HEK293T (cell line): Measurements from ENCODE around the gene SLITRK3.

Source experiments
- CTCF ChIA-PET: fragments of 350-600 bp; formaldehyde crosslinking; extraction: SDS; loops from one replicate; lab custom pipeline; 2021; ENCODE audit warnings: antibody characterized with exemption, inconsistent platforms; lab: Yijun Ruan, JAX
- POLR2A ChIA-PET: fragments of 350-600 bp; formaldehyde crosslinking; extraction: SDS; loops from one replicate; lab custom pipeline; 2020; ENCODE audit warnings: antibody characterized with exemption, inconsistent platforms; lab: Yijun Ruan, JAX
- DNase-seq: peaks from one replicate; pipeline ENCODE4 v3.0.0; 2012; ENCODE audit warnings: mixed read lengths; ENCODE audit errors: extremely low spot score
- ARNT ChIP-seq: fragments of 450-650 bp; IDR thresholded peaks from 2 replicates; pipeline ENCODE4 v1.6.1; 2017; ENCODE audit warnings: mild to moderate bottlenecking
- BHLHE40 ChIP-seq: fragments of 450-650 bp; IDR thresholded peaks from 2 replicates; pipeline ENCODE4 v1.6.1; 2016; ENCODE audit warnings: mild to moderate bottlenecking, moderate library complexity, borderline replicate concordance
- CTBP1 ChIP-seq: fragments of 450-650 bp; IDR thresholded peaks from 2 replicates; pipeline ENCODE4 v1.6.1; 2016; ENCODE audit warnings: borderline replicate concordance
- ELF4 ChIP-seq: fragments of 450-650 bp; IDR thresholded peaks from 2 replicates; pipeline ENCODE4 v1.6.1; 2017; ENCODE audit warnings: antibody characterized with exemption
- FOXA1 ChIP-seq: fragments of 450-650 bp; IDR thresholded peaks from 2 replicates; pipeline ENCODE4 v1.6.1; 2016; ENCODE audit warnings: mild to moderate bottlenecking
- FOXK2 ChIP-seq: fragments of 450-650 bp; IDR thresholded peaks from 2 replicates; pipeline ENCODE4 v1.6.1; 2016; ENCODE audit warnings: mild to moderate bottlenecking
- FOXM1 ChIP-seq: fragments of 450-650 bp; IDR thresholded peaks from 2 replicates; pipeline ENCODE4 v1.6.1; 2017; ENCODE audit warnings: mild to moderate bottlenecking, borderline replicate concordance
- HDGF ChIP-seq: fragments of 450-650 bp; IDR thresholded peaks from 2 replicates; pipeline ENCODE4 v1.6.1; 2017; ENCODE audit warnings: antibody characterized with exemption, borderline replicate concordance
- L3MBTL2 ChIP-seq: fragments of 450-650 bp; conservative IDR thresholded peaks from 2 replicates; pipeline ENCODE4 v1.6.1; 2016; ENCODE audit warnings: mild to moderate bottlenecking
- LEF1 ChIP-seq: fragments of 450-650 bp; IDR thresholded peaks from 2 replicates; pipeline ENCODE4 v1.6.1; 2017; ENCODE audit warnings: mild to moderate bottlenecking, borderline replicate concordance
- NFRKB ChIP-seq: fragments of 450-650 bp; IDR thresholded peaks from 2 replicates; pipeline ENCODE4 v1.6.1; 2016; ENCODE audit warnings: mild to moderate bottlenecking, moderate library complexity
- PKNOX1 ChIP-seq: fragments of 450-650 bp; IDR thresholded peaks from 2 replicates; pipeline ENCODE4 v1.6.1; 2016
- SP1 ChIP-seq: fragments of 450-650 bp; IDR thresholded peaks from 2 replicates; pipeline ENCODE4 v1.6.1; 2017
- SUZ12 ChIP-seq: fragments of 450-650 bp; IDR thresholded peaks from 2 replicates; pipeline ENCODE4 v1.6.1; 2016; ENCODE audit warnings: mild to moderate bottlenecking
- TARDBP ChIP-seq: fragments of 450-650 bp; IDR thresholded peaks from 2 replicates; pipeline ENCODE4 v1.6.1; 2016
- ZNF384 ChIP-seq: fragments of 450-650 bp; IDR thresholded peaks from 2 replicates; pipeline ENCODE4 v1.6.1; 2016

SLITRK3 gene

DNA sequence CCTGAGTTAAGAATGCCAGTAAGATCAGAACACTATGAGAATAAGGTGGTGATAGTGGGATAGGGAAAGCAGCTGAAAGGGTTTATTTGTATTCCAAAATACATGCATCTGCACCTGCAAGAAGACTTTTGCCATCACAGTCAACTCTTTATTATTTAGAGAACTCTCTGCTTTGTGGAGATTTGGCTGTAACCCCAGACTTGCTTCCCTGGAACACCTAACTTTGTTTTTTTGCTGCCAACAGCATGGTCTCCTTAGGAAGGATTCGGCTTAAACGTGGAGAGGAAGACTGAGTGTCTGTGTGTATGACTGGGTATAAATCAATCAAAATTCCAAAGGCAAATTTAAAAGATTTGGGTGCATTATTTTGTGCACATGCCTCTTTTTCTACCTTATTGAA is 21.6 kb upstream of the SLITRK3 start:
- ChIA-PET POLR2A (no interaction called here), CTCF (no interaction called here)
- no peak for DNase-seq

DNA sequence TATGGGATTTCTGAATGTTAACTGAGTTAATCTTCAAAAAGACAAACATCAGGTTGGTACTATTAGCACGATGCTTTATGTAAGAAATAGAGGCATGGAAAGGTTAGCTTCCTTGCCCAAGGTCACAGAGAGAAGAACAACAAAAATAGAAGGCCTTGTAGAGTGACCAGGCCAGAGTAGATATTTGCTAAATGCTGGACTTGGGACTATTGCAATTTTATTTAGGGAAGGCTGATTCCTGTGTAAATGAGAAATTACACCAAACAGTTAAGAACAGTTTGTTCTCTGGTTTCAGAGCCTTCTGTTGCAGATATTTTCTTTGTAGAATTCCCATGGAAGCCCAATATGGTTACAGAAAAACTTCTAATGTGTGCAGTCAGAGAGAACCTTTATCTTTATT is 16.4 kb upstream of the SLITRK3 start:
- TF ChIP-seq FOXK2: no peak
- TF ChIP-seq ZNF384: no peak
- no peak for TF ChIP-seq BHLHE40
- TF ChIP-seq LEF1: no peak
- no peak for TF ChIP-seq SUZ12
- TF ChIP-seq HDGF: no peak
- TF ChIP-seq FOXA1: no peak
- no peak for TF ChIP-seq ARNT
- TF ChIP-seq PKNOX1: no peak
- no peak for TF ChIP-seq ELF4
- TF ChIP-seq FOXM1: no peak
- no peak for TF ChIP-seq NFRKB
- TF ChIP-seq SP1: no peak
- TF ChIP-seq TARDBP: no peak
- TF ChIP-seq L3MBTL2: no peak
- no peak for TF ChIP-seq CTBP1

More for the DNA sequence above, 21.6 kb upstream of the SLITRK3 start:
- TF ChIP-seq FOXM1 (no peak), ZNF384 (no peak), SUZ12 (no peak), ARNT (no peak), BHLHE40 (no peak), TARDBP (no peak), FOXK2 (no peak), HDGF (no peak), FOXA1 (no peak), CTBP1 (no peak)

DNA sequence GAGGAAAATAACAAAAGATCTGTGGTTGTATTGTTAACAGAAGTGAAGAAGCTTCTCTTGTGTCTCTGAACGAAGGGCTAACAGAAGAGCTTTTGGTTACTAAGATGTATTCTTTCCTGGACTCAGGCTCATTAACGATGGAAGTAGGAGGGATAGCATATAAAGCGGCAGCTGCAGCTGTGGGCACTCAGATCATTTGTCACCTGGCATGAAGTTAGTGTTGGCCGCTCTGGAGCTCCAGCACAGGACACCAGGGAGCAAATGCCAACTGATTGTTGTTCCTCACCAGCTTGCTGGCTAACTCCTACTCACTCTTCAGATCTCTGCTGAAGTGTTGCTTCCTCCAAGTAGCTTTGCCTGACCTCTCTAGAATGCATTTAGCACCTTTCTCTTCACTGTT is 15.5 kb upstream of the SLITRK3 start:
- CTCF ChIA-PET: no interaction called here
- no peak for TF ChIP-seq TARDBP
- no peak for TF ChIP-seq ZNF384
- no peak for TF ChIP-seq FOXK2
- TF ChIP-seq PKNOX1: no peak
- no peak for TF ChIP-seq CTBP1
- TF ChIP-seq L3MBTL2: no peak
- no peak for TF ChIP-seq FOXM1
- no peak for TF ChIP-seq LEF1
- no peak for TF ChIP-seq SUZ12
- TF ChIP-seq SP1: no peak
- no peak for TF ChIP-seq ARNT
- TF ChIP-seq BHLHE40: no peak
- TF ChIP-seq NFRKB: no peak
- no peak for TF ChIP-seq HDGF
- TF ChIP-seq FOXA1: no peak
- DNase-seq: no peak

More for the DNA sequence above, 16.4 kb upstream of the SLITRK3 start:
- CTCF ChIA-PET: no interaction called here
- DNase-seq: no peak
- POLR2A ChIA-PET: no interaction called here

DNA sequence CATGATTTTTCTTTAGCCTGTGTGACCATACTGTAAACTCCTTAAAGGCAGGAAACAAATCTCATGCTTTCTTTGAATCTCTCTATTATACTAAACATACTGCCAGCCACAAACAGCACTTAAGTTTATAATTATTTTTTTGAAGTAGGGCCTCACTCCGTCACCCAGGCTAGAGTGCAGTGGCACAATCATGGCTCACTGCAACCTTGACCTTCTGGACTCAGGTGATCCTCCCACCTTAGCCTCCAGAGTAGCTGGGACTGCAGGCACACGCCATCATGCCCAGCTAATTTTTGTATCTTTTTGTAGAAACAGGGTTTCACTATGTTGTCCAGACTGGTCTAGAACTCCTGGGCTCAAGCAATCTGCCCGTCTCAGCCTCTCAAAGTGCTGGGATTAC is 14.5 kb upstream of the SLITRK3 start:
- ChIA-PET CTCF (no interaction called here), POLR2A (no interaction called here)
- no peak for DNase-seq
- TF ChIP-seq HDGF: no peak

More for the DNA sequence above, 15.5 kb upstream of the SLITRK3 start:
- POLR2A ChIA-PET: no interaction called here

DNA sequence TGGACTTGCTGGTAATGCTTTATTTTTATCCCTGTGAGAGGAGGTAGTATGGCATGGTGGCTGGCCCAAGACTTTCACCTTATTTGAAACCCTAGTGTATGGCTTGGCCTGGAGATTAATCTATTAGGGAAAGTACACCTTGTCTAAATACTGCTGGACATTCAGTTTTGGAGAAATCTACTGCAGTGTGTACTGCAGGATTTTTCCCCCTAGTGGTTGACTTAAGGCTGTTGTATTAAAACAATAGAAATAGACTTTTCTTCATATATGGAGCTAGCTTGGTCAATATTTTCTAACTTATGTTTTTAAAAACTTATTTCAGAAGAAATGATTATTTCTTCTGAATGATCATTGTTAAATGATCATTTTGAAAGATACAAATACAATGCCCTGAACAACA is 13.9 kb upstream of the SLITRK3 start:
- CTCF ChIA-PET: no interaction called here
- peak; percentile 14 for DNase-seq
- TF ChIP-seq TARDBP (no peak), LEF1 (no peak), ZNF384 (no peak), HDGF (no peak), SUZ12 (no peak), PKNOX1 (no peak), ELF4 (no peak)
- POLR2A ChIA-PET: no interaction called here

DNA sequence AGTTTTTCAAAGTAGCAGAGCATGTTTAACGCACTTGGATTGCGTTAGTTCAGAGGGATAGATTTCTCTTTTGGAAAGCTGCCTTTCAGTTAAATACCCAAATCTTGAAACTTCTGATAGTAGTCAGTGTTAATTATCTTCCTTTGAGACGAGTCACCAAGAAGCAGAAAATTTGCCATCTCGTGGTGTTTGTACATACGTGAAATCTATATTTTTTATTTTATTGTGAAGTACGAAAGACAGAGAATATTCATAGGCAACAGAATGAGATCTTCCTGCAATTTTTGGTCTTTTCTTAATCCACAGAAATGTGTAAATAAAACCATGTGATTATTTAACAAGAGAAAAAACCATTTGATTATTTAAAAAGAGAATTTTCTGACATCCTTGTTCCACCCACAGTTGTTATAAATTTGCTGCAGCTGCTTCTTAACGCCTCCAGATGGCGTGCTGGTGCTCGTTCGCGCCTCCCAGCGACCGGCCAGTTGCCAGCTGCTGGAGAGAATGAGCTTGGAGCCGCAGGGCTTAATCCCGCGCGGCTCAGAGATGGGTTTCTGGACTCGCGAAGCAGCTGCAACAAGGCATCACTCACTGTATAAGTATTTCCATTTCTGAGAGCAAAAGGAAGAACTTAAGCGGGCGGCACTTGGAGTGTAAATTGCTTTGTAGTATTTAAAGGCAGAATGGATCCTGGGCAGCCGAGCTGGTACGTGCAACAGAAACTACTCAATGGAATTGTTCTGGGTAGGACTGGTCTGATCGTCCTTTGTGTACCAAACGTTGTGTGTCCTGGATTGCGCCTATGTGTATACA is 10.5 kb upstream of the SLITRK3 start:
- peak; percentile 32; the same call in 1 of the 2 replicates for TF ChIP-seq L3MBTL2
- TF ChIP-seq ZNF384: no peak
- POLR2A ChIA-PET: no interaction called here
- CTCF ChIA-PET: interaction anchor here (0.6 to 1.3 kb wide), 3 partner anchors 12 to 387 kb away, joined by 4 to 6 read pairs (median 6); no protein-coding TSS in a partner anchor

DNA sequence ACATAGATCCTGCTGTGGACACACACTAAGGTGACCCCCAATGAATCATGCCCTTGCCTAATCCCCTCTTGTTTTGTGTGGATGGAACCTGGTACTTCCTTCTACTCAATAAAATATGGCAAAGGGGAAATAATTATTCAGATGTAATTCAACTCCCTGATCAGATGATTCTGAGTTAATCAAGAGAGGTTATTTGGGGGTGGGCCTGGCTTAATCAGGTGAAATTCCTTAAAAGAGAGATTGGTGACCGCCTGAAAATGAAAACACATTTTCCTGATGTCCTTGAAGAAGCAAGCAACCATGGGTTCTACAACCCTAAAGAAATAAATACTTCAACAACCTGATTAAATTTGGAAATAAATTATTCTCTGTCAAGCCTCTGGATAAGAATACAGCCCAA is 8.3 kb upstream of the SLITRK3 start:
- ChIA-PET POLR2A (no interaction called here), CTCF (no interaction called here)
- TF ChIP-seq L3MBTL2 (no peak), SUZ12 (no peak), HDGF (no peak), NFRKB (no peak), LEF1 (no peak), FOXA1 (no peak), BHLHE40 (no peak), FOXM1 (no peak)
- DNase-seq: no peak

More for the DNA sequence above, 10.5 kb upstream of the SLITRK3 start:
- DNase-seq: peak; percentile 73
